GM23338 (cell line): ENCODE measurements around the gene CDC42EP5. TPM values are rescaled to one million over a fixed set of nuclear protein-coding genes. Genes with fewer than 3 reads are reported as not detected.

Experiments
- ATAC-seq: fragments of 200-7000 bp; cut with Tn5 transposase; 3 replicates; pipeline ENCODE4 v1.9.1; 2020
- DNase-seq: peaks from one replicate; pipeline ENCODE4 v3.0.0-alpha.2; 2015; ENCODE audit warnings: low spot score
- H2AFZ ChIP-seq: fragments of 200-600 bp; sonication (generic); 2 replicates; pipeline ENCODE4 v1.8.0; 2016; ENCODE audit warnings: antibody characterized with exemption, mild to moderate bottlenecking, moderate library complexity
- H3F3A ChIP-seq: fragments of 200-600 bp; sonication (generic); replicated peaks from 2 replicates; pipeline ENCODE4 v1.8.0; 2017; ENCODE audit warnings: antibody characterized with exemption, mixed run types, low read depth
- H3K27ac ChIP-seq: fragments of 200-600 bp; sonication (generic); 2 replicates; pipeline ENCODE4 v1.6.1; 2016; ENCODE audit warnings: low read depth
- H3K27me3 ChIP-seq: fragments of 200-600 bp; sonication (generic); 2 replicates; pipeline ENCODE4 v1.8.0; 2016; ENCODE audit warnings: mild to moderate bottlenecking, mixed run types, moderate library complexity; ENCODE audit not compliant: insufficient read depth
- H3K36me3 ChIP-seq: fragments of 200-600 bp; sonication (generic); 2 replicates; pipeline ENCODE4 v1.8.0; 2016; ENCODE audit warnings: mild to moderate bottlenecking; ENCODE audit not compliant: insufficient read depth
- H3K4me1 ChIP-seq: fragments of 200-600 bp; sonication (generic); 2 replicates; pipeline ENCODE4 v1.8.0; 2016; ENCODE audit warnings: mild to moderate bottlenecking, moderate library complexity; ENCODE audit not compliant: insufficient read depth
- H3K4me2 ChIP-seq: fragments of 200-600 bp; sonication (generic); 2 replicates; pipeline ENCODE4 v1.7.1; 2017; ENCODE audit warnings: mixed run types
- H3K4me3 ChIP-seq: fragments of 200-600 bp; sonication (generic); 2 replicates; pipeline ENCODE4 v1.6.1; 2016; ENCODE audit warnings: mixed run types
- H3K79me2 ChIP-seq: fragments of 200-600 bp; sonication (generic); replicated peaks from 2 replicates; pipeline ENCODE4 v1.8.0; 2017; ENCODE audit warnings: mild to moderate bottlenecking; ENCODE audit not compliant: insufficient read depth
- H3K9me2 ChIP-seq: fragments of 200-600 bp; sonication (generic); 2 replicates; pipeline ENCODE4 v1.8.0; 2017; ENCODE audit not compliant: insufficient read depth
- H4K20me1 ChIP-seq: fragments of 200-600 bp; sonication (generic); replicated peaks from 2 replicates; pipeline ENCODE4 v1.8.0; 2017; ENCODE audit warnings: mild to moderate bottlenecking; ENCODE audit not compliant: insufficient read depth
- H3K27ac Mint-ChIP-seq: 2 replicates; pipeline ENCODE4 v1.8.0; 2020; ENCODE audit warnings: inconsistent platforms, mild to moderate bottlenecking, moderate library complexity, mixed read lengths
- H3K27me3 Mint-ChIP-seq: 3 replicates; pipeline ENCODE4 v1.8.0; 2022; ENCODE audit warnings: low read depth, mild to moderate bottlenecking, moderate library complexity, mixed read lengths, inconsistent platforms; ENCODE audit not compliant: insufficient read depth, poor library complexity
- H3K36me3 Mint-ChIP-seq: 3 replicates; pipeline ENCODE4 v1.8.0; 2021; ENCODE audit warnings: low read depth, mild to moderate bottlenecking, inconsistent platforms, moderate library complexity, mixed read lengths
- H3K4me1 Mint-ChIP-seq: 3 replicates; pipeline ENCODE4 v1.8.0; 2020; ENCODE audit warnings: mild to moderate bottlenecking, inconsistent platforms, mixed read lengths
- H3K4me3 Mint-ChIP-seq: 3 replicates; pipeline ENCODE4 v1.8.0; 2021; ENCODE audit warnings: moderate library complexity, mild to moderate bottlenecking, inconsistent platforms, mixed read lengths
- H3K9me3 Mint-ChIP-seq: 3 replicates; pipeline ENCODE4 v1.8.0; 2020; ENCODE audit warnings: moderate library complexity, mild to moderate bottlenecking, inconsistent platforms, mixed read lengths
- CREB1 ChIP-seq: fragments of 250-450 bp; sonication (Bioruptor Pico); IDR thresholded peaks from 2 replicates; pipeline ENCODE4 v1.5.0; 2020; ENCODE audit warnings: low read depth, mild to moderate bottlenecking, moderate library complexity
- CTCF ChIP-seq, 2 experiments: fragments of 200-600 bp in 1 of 2; sonication (generic) in 1 of 2; conservative IDR thresholded peaks; 2 replicates each; pipeline versions ENCODE4 v1.5.1 to v1.6.1; 2016 to 2017; ENCODE audit warnings: antibody characterized with exemption in 2 of 2, low read depth in 2 of 2, mild to moderate bottlenecking in 2 of 2, moderate library complexity in 1 of 2
- ETS1 ChIP-seq: IDR thresholded peaks from 2 replicates; pipeline ENCODE4 v1.6.1; 2016; ENCODE audit warnings: antibody characterized with exemption
- EZH2 ChIP-seq: fragments of 200-600 bp; sonication (generic); IDR thresholded peaks from one replicate; pipeline ENCODE4 v1.8.0; 2017; ENCODE audit warnings: antibody characterized with exemption, mild to moderate bottlenecking, low read depth; ENCODE audit not compliant: unreplicated experiment
- EZH2phosphoT487 ChIP-seq: fragments of 200-600 bp; sonication (generic); IDR thresholded peaks from one replicate; pipeline ENCODE4 v1.8.1; 2018; ENCODE audit warnings: antibody characterized with exemption; ENCODE audit not compliant: unreplicated experiment
- JUNB ChIP-seq: IDR thresholded peaks from one replicate; pipeline ENCODE4 v1.6.1; 2016; ENCODE audit warnings: antibody characterized with exemption; ENCODE audit not compliant: unreplicated experiment
- NANOG ChIP-seq: IDR thresholded peaks from 2 replicates; pipeline ENCODE4 v1.6.1; 2016; ENCODE audit warnings: antibody characterized with exemption, borderline replicate concordance
- POLR2AphosphoS5 ChIP-seq: IDR thresholded peaks from 2 replicates; pipeline ENCODE4 v1.6.1; 2016; ENCODE audit warnings: antibody characterized with exemption, low read depth
- REST ChIP-seq: IDR thresholded peaks from one replicate; pipeline ENCODE4 v1.6.1; 2018; ENCODE audit warnings: antibody characterized with exemption; ENCODE audit not compliant: unreplicated experiment
- STAT1 ChIP-seq: IDR thresholded peaks from one replicate; pipeline ENCODE4 v1.6.1; 2016; ENCODE audit warnings: antibody characterized with exemption; ENCODE audit not compliant: unreplicated experiment
- ZNF114 ChIP-seq: fragments of 250-450 bp; sonication (Bioruptor Pico); IDR thresholded peaks from 2 replicates; pipeline ENCODE4 v1.5.0; 2020; ENCODE audit warnings: mild to moderate bottlenecking, moderate library complexity
- ZNF331 ChIP-seq: fragments of 250-450 bp; sonication (Bioruptor Pico); IDR thresholded peaks from 2 replicates; pipeline ENCODE4 v1.5.0; 2020; ENCODE audit warnings: low read depth, mild to moderate bottlenecking, moderate library complexity
- ZNF462 ChIP-seq: fragments of 250-450 bp; sonication (Bioruptor Pico); IDR thresholded peaks from 2 replicates; pipeline ENCODE4 v1.5.0; 2020; ENCODE audit warnings: mild to moderate bottlenecking, moderate library complexity
- polyA plus RNA-seq: library from polyadenylated mRNA; unstranded; fragments of >200 nt; fragmentation: Nextera tagmentation; extraction: Ambion mirVana; gene quantifications from 2 replicates; pipeline ENCODE4 v1.2.1, GENCODE V29; 2016
- total RNA-seq: library from RNA; depleted of rRNA; stranded (reverse); fragments of >200 nt; shearing (Covaris generic); gene quantifications from 2 replicates; pipeline ENCODE4 v1.2.3, GENCODE V29; 2014

CDC42EP5 gene
- total and polyA plus RNA-seq, 2 experiments from 2014 or later = 1.4 to 3.4 TPM

- Histone ChIP-seq H3K9me2 (no peaks in the 10 kb centered on the region), H3K36me3 (no peaks in the 10 kb centered on the region), H3K4me1 (peaks cover 25% of the 10 kb centered on the region), H3F3A (no peaks in the 10 kb centered on the region), H2AFZ (no peak overlapping the region), H3K4me3 (no peak overlapping the region), H3K79me2 (no peaks in the 10 kb centered on the region), H3K4me2 (no peak overlapping the region), H3K27ac (no peak overlapping the region), H3K27me3 (0 out of 2 replicates have a peak, but pooled peaks cover 3% of the 10 kb centered on the region), H4K20me1 (no peaks in the 10 kb centered on the region; the same call in 1 of the 2 replicates)
- H3K27ac Mint-ChIP-seq = no peak overlapping the region
- H3K4me1 Mint-ChIP-seq = peaks cover 42% of the 10 kb centered on the region
- ATAC-seq (no peak), DNase-seq (no peak)
- H3K27me3 Mint-ChIP-seq = peaks cover 35% of the 10 kb centered on the region
- no peak overlapping the region for H3K4me3 Mint-ChIP-seq
- TF ChIP-seq CREB1 = no peak
- no peak for TF ChIP-seq ZNF331 (CRISPR knock-in tag)
- no peak for TF ChIP-seq JUNB
- no peak for TF ChIP-seq EZH2
- TF ChIP-seq ETS1 = no peak
- no peak for TF ChIP-seq REST
- TF ChIP-seq STAT1 = no peak
- no peak for TF ChIP-seq NANOG
- no peak for TF ChIP-seq POLR2AphosphoS5
- TF ChIP-seq CTCF (conservative IDR thresholded peaks at IDR 0.05; ENCODE audit: low read depth in 2 of 2) = no peak
- no peak for TF ChIP-seq ZNF462 (CRISPR knock-in tag)
- TF ChIP-seq ZNF114 (CRISPR knock-in tag) = no peak
- TF ChIP-seq EZH2phosphoT487 = no peak
- H3K36me3 Mint-ChIP-seq = peaks cover 13% of the 10 kb centered on the region
- no peaks in the 10 kb centered on the region; the same call in 2 of the 3 replicates for H3K9me3 Mint-ChIP-seq
Measured at GRCh38 chr19:54432144-54432738, 40.9 kb downstream of the CDC42EP5 start.
